ENCODE measurements around the gene FBXO44. TPM values are rescaled to one million over a fixed set of nuclear protein-coding genes. Genes with fewer than 3 reads are reported as not detected.

FBXO44 gene
- polyA plus RNA-seq, 3 donors = 1.5 to 17.8 (median 2.0) TPM

DNA sequence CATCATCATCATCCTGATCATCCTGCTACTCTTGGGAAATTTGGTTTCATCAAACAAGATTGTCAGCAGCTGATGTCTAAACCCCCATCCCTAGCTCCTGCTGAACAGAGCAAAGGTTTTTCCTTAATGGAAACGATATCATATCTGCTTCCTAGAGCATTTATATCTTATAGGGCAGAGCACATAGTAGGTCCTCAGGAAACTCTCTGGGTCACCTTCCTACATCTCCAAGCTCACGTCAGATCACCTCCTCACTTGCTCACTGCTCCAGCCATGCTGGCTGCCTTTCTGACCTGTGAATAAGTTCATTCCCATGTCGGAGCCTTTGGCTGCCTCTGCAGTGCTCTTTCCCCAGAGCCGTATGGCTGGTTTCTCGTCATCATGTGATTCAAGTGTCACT, 10.9 kb upstream of the FBXO44 start:
- Mint-ChIP-seq H3K27ac (no peak overlapping the region), H3K27me3 (ENCODE audit: low read depth in 3 of 3) (peaks cover 15 to 23% (median 17%) of the 10 kb centered on the region in 3 donors), H3K36me3 (no peaks in the 10 kb centered on the region), H3K4me1 (peaks cover 6% of the 10 kb centered on the region), H3K9me3 (peaks cover 0 to 2% (median 0%) of the 10 kb centered on the region in 7 donors), H3K4me3 (no peak overlapping the region)
- intact Hi-C loops (cut with micrococcal nuclease) = loop anchor here (2.0 to 10.0 kb wide), 4 partner anchors 306 to 609 kb away; no protein-coding TSS in a partner anchor
- WGBS (ENCODE audit: insufficient coverage) = 60% methylated on average over 4 of the region's 5 CpGs
- Histone ChIP-seq H3K27me3 (ENCODE audit: control insufficient read depth in 2 of 2, insufficient read depth in 2 of 2, low read length in 2 of 2) (peaks cover 0 to 7% of the 10 kb centered on the region in 2 donors), H3K4me2 (replicated peaks; ENCODE audit: extremely low read depth, low read length, poor library complexity, severe bottlenecking) (no peak overlapping the region), H3K79me2 (ENCODE audit: insufficient read depth, low read length) (no peaks in the 10 kb centered on the region), H3K27ac (ENCODE audit: low read depth in 1 of 2, low read length in 2 of 2) (no peak overlapping the region), H4K20me1 (ENCODE audit: insufficient read depth, low read length) (no peaks in the 10 kb centered on the region), H3K9me3 (replicated peaks in 1 of 2; ENCODE audit: control insufficient read depth in 1 of 2, insufficient read depth in 1 of 2, low read length in 2 of 2) (no peaks in the 10 kb centered on the region), H3K4me1 (ENCODE audit: control insufficient read depth in 1 of 2, insufficient read depth in 2 of 2, low read length in 2 of 2) (no peaks in the 10 kb centered on the region), H3K4me3 (replicated peaks in 1 of 3; ENCODE audit: low read depth in 2 of 3, low read length in 3 of 3) (no peak overlapping the region), H2AFZ (ENCODE audit: insufficient read depth, low read depth, low read length, poor library complexity, severe bottlenecking) (no peak overlapping the region), H3K9ac (ENCODE audit: insufficient read depth, low read length, poor library complexity, severe bottlenecking) (no peak overlapping the region), H3K36me3 (replicated peaks in 1 of 2; ENCODE audit: control insufficient read depth in 1 of 2, insufficient read depth in 2 of 2, low read length in 2 of 2) (no peaks in the 10 kb centered on the region)
- TF ChIP-seq, protein P1, sequence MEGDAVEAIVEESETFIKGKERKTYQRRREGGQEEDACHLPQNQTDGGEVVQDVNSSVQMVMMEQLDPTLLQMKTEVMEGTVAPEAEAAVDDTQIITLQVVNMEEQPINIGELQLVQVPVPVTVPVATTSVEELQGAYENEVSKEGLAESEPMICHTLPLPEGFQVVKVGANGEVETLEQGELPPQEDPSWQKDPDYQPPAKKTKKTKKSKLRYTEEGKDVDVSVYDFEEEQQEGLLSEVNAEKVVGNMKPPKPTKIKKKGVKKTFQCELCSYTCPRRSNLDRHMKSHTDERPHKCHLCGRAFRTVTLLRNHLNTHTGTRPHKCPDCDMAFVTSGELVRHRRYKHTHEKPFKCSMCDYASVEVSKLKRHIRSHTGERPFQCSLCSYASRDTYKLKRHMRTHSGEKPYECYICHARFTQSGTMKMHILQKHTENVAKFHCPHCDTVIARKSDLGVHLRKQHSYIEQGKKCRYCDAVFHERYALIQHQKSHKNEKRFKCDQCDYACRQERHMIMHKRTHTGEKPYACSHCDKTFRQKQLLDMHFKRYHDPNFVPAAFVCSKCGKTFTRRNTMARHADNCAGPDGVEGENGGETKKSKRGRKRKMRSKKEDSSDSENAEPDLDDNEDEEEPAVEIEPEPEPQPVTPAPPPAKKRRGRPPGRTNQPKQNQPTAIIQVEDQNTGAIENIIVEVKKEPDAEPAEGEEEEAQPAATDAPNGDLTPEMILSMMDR (IDR thresholded peaks at IDR 0.05) = no peak
- no peak for DNase-seq

DNA sequence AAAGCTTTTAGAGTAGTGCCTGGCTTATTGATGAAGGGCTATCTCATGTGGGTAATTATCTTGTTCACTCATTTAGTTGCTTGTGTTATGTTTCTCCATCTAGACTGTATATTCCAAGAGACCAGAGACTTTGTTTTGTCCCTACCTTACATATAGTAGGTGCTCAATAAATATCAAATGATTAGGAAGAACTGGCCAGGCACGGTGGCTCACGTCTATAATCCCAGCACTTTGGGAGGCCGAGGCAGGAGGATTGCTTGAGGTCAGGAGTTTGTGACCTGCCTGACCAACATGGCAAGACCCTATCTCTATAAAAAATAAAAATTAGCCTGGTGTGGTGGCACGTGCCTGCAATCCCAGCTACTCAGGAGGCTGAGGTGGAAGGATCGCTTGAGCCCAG, 9.4 kb upstream of the FBXO44 start:
- Mint-ChIP-seq H3K27me3 (ENCODE audit: low read depth in 3 of 3) (peaks cover 29 to 35% (median 29%) of the 10 kb centered on the region in 3 donors), H3K27ac (no peak overlapping the region), H3K9me3 (peaks cover 0 to 5% (median 0%) of the 10 kb centered on the region in 7 donors), H3K36me3 (peaks cover 0 to 3% of the 10 kb centered on the region in 2 donors), H3K4me1 (peaks cover 15% of the 10 kb centered on the region), H3K4me3 (no peak overlapping the region)
- Histone ChIP-seq H3K4me2 (replicated peaks; ENCODE audit: extremely low read depth, low read length, poor library complexity, severe bottlenecking) (no peak overlapping the region), H3K9me3 (replicated peaks in 1 of 2; ENCODE audit: control insufficient read depth in 1 of 2, insufficient read depth in 1 of 2, low read length in 2 of 2) (no peaks in the 10 kb centered on the region), H3K4me3 (replicated peaks in 1 of 3; ENCODE audit: low read depth in 2 of 3, low read length in 3 of 3) (no peak overlapping the region), H4K20me1 (ENCODE audit: insufficient read depth, low read length) (no peaks in the 10 kb centered on the region), H3K4me1 (ENCODE audit: control insufficient read depth in 1 of 2, insufficient read depth in 2 of 2, low read length in 2 of 2) (peaks cover 1 to 10% of the 10 kb centered on the region in 2 donors), H3K27me3 (ENCODE audit: control insufficient read depth in 2 of 2, insufficient read depth in 2 of 2, low read length in 2 of 2) (peaks cover 5 to 16% of the 10 kb centered on the region in 2 donors), H3K27ac (ENCODE audit: low read depth in 1 of 2, low read length in 2 of 2) (no peak overlapping the region), H3K79me2 (ENCODE audit: insufficient read depth, low read length) (no peaks in the 10 kb centered on the region), H3K36me3 (replicated peaks in 1 of 2; ENCODE audit: control insufficient read depth in 1 of 2, insufficient read depth in 2 of 2, low read length in 2 of 2) (no peaks in the 10 kb centered on the region), H3K9ac (ENCODE audit: insufficient read depth, low read length, poor library complexity, severe bottlenecking) (no peak overlapping the region), H2AFZ (ENCODE audit: insufficient read depth, low read depth, low read length, poor library complexity, severe bottlenecking) (no peak overlapping the region)
- intact Hi-C loops (cut with micrococcal nuclease) = loop anchor here in 1 of 2 donors (10.0 kb wide), 1 partner anchor 610 kb away; no protein-coding TSS in a partner anchor
- WGBS (ENCODE audit: insufficient coverage) = 100% methylated on average over 1 of the region's 5 CpGs
- TF ChIP-seq, protein P1 (IDR thresholded peaks at IDR 0.05) = no peak
- no peak for DNase-seq
